ENCODE measurements around the gene HOXD13.

HOXD13 gene

DNA sequence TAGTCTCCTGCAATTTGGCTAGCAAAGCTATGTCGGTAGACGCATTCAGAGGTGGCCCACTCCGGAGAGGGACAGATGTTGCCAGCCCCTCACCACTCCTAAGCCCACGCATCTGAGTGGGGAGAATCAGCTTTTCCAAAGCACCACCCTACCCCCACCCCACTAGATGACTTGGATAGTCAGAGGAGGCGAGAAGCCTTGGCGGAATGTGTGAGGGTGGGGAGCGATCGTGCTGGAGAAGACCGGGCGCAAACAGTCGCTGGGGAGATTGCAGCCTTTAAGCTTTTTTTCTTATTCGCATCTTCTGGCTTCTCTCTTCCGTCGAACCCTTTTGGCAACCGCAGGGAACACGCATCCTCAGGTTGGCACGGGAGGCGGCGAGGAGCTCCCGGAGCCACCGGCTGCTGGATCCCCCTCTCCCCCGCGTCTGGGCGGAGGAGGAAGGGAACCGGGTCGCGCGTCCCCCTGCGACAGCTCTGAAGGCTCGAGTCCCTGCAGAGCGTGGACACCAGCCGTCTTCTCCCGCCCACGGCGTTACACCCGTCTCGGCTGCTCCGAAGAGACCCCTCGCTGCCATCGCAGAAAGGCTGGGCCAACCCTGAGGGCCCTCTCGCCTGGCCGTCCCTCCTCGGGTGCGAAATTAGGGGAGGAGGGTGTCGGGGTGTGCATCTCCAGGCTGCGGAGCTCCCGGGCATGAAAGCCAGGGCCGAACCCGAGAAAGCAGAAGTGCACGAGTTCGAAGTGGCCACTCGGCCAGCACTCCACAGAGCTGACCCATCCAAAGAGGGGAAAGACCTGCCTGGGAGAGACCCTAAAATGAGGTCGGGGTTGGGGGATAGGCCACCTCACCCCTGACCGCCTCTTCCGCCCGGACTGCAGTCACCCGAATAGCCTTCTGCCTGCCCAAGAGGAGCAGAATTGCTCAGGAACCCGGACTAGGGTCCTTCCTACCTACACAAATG is 20.9 kb upstream of the HOXD13 start:
- Histone ChIP-seq H3K4me3 (ENCODE audit: low read depth in 1 of 2, low read length in 2 of 2) (no peak overlapping the region), H2AFZ (ENCODE audit: low read depth, low read length) (no peak overlapping the region), H3K9me3 (ENCODE audit: insufficient read depth, low read length, severe bottlenecking) (no peaks in the 10 kb centered on the region), H4K20me1 (ENCODE audit: insufficient read depth, low read length) (no peaks in the 10 kb centered on the region), H3K79me2 (ENCODE audit: insufficient read depth, low read length) (no peaks in the 10 kb centered on the region), H3K36me3 (ENCODE audit: insufficient read depth, low read length) (no peaks in the 10 kb centered on the region), H3K27ac (ENCODE audit: low read length) (no peak overlapping the region), H3K4me2 (ENCODE audit: insufficient read depth, low read length) (no peak overlapping the region), H3K4me1 (ENCODE audit: insufficient read depth, low read length) (no peaks in the 10 kb centered on the region), H3K9ac (ENCODE audit: low read depth, low read length) (no peak overlapping the region), H3K27me3 (ENCODE audit: insufficient read depth, low read length, poor library complexity) (peaks cover 26% of the 10 kb centered on the region)
- DNase-seq (no peak), ATAC-seq (ENCODE audit: insufficient read depth, low read depth) (no peak)
- TF ChIP-seq, protein P1, sequence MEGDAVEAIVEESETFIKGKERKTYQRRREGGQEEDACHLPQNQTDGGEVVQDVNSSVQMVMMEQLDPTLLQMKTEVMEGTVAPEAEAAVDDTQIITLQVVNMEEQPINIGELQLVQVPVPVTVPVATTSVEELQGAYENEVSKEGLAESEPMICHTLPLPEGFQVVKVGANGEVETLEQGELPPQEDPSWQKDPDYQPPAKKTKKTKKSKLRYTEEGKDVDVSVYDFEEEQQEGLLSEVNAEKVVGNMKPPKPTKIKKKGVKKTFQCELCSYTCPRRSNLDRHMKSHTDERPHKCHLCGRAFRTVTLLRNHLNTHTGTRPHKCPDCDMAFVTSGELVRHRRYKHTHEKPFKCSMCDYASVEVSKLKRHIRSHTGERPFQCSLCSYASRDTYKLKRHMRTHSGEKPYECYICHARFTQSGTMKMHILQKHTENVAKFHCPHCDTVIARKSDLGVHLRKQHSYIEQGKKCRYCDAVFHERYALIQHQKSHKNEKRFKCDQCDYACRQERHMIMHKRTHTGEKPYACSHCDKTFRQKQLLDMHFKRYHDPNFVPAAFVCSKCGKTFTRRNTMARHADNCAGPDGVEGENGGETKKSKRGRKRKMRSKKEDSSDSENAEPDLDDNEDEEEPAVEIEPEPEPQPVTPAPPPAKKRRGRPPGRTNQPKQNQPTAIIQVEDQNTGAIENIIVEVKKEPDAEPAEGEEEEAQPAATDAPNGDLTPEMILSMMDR (IDR thresholded peaks at IDR 0.05; ENCODE audit: borderline replicate concordance, extremely low read depth, low read length, poor library complexity, severe bottlenecking): no peak
- TF ChIP-seq EZH2 (IDR thresholded peaks at IDR 0.05; ENCODE audit: borderline replicate concordance, low read depth, low read length, severe bottlenecking): no peak

GRCh38 chr2:176072292-176072669 is 20.2 kb upstream of the HOXD13 start:
- Histone ChIP-seq H3K27me3 (ENCODE audit: insufficient read depth, low read length, poor library complexity) (peaks cover 26% of the 10 kb centered on the region), H3K9me3 (ENCODE audit: insufficient read depth, low read length, severe bottlenecking) (no peaks in the 10 kb centered on the region), H2AFZ (ENCODE audit: low read depth, low read length) (no peak overlapping the region), H3K27ac (ENCODE audit: low read length) (no peak overlapping the region), H3K36me3 (ENCODE audit: insufficient read depth, low read length) (no peaks in the 10 kb centered on the region), H3K4me1 (ENCODE audit: insufficient read depth, low read length) (no peaks in the 10 kb centered on the region), H3K4me3 (ENCODE audit: low read depth in 1 of 2, low read length in 2 of 2) (no peak overlapping the region), H3K4me2 (ENCODE audit: insufficient read depth, low read length) (no peak overlapping the region), H3K79me2 (ENCODE audit: insufficient read depth, low read length) (no peaks in the 10 kb centered on the region), H4K20me1 (ENCODE audit: insufficient read depth, low read length) (no peaks in the 10 kb centered on the region), H3K9ac (ENCODE audit: low read depth, low read length) (no peak overlapping the region)
- TF ChIP-seq, protein P1 (IDR thresholded peaks at IDR 0.05; ENCODE audit: borderline replicate concordance, extremely low read depth, low read length, poor library complexity, severe bottlenecking): no peak
- no peak for TF ChIP-seq EZH2 (IDR thresholded peaks at IDR 0.05; ENCODE audit: borderline replicate concordance, low read depth, low read length, severe bottlenecking)
- DNase-seq (no peak), ATAC-seq (ENCODE audit: insufficient read depth, low read depth) (no peak)

GRCh38 chr2:176072951-176073904 is 19.3 kb upstream of the HOXD13 start:
- H3K4me3 ChIP-seq (ENCODE audit: low read depth in 1 of 2, low read length in 2 of 2): no peak overlapping the region
- no peak overlapping the region for H3K4me2 ChIP-seq (ENCODE audit: insufficient read depth, low read length)
- no peak overlapping the region for H3K27ac ChIP-seq (ENCODE audit: low read length)
- no peaks in the 10 kb centered on the region for H3K9me3 ChIP-seq (ENCODE audit: insufficient read depth, low read length, severe bottlenecking)
- no peak for DNase-seq
- no peaks in the 10 kb centered on the region for H3K79me2 ChIP-seq (ENCODE audit: insufficient read depth, low read length)
- no peaks in the 10 kb centered on the region for H4K20me1 ChIP-seq (ENCODE audit: insufficient read depth, low read length)
- H2AFZ ChIP-seq (ENCODE audit: low read depth, low read length): no peak overlapping the region
- no peaks in the 10 kb centered on the region for H3K36me3 ChIP-seq (ENCODE audit: insufficient read depth, low read length)
- no peak for TF ChIP-seq EZH2 (IDR thresholded peaks at IDR 0.05; ENCODE audit: borderline replicate concordance, low read depth, low read length, severe bottlenecking)
- TF ChIP-seq, protein P1 (IDR thresholded peaks at IDR 0.05; ENCODE audit: borderline replicate concordance, extremely low read depth, low read length, poor library complexity, severe bottlenecking): no peak
- H3K4me1 ChIP-seq (ENCODE audit: insufficient read depth, low read length): no peaks in the 10 kb centered on the region
- H3K9ac ChIP-seq (ENCODE audit: low read depth, low read length): no peak overlapping the region
- ATAC-seq (ENCODE audit: insufficient read depth, low read depth): no peak
- H3K27me3 ChIP-seq (ENCODE audit: insufficient read depth, low read length, poor library complexity): peaks cover 26% of the 10 kb centered on the region

Measured in DND-41 (cell line).